Adrenal gland (tissue), 5 donors: ENCODE results near the gene MRI1.

Experiments used
- CTCF ChIP-seq, 6 experiments: fragments of 450-650 bp in 4 of 6; fragments of 200-600 bp in 2 of 6; sonication (generic) in 1 of 6; IDR thresholded peaks; 1 replicate in 5 of 6; 2 replicates in 1 of 6; pipeline versions ENCODE4 v1.5.1 to v1.8.0; 2016 to 2021; ENCODE audit warnings: antibody characterized with exemption in 6 of 6, mild to moderate bottlenecking in 2 of 6, moderate library complexity in 1 of 6
- POLR2A ChIP-seq, 2 donors: fragments of 450-650 bp; IDR thresholded peaks; one replicate each; pipeline ENCODE4 v1.6.1; 2017; ENCODE audit warnings: antibody characterized with exemption in 2 of 2, mild to moderate bottlenecking in 2 of 2, moderate library complexity in 1 of 2
- donor health status: DM: no; HTN: no; CAD: no.

- no peak for TF ChIP-seq POLR2A (IDR thresholded peaks at IDR 0.05)
- no peak for TF ChIP-seq CTCF (IDR thresholded peaks at IDR 0.05)
These were observed 5.5 kb upstream of the MRI1 start for GRCh38 chr19:13758795-13759194.
